Heart right ventricle (tissue), 16 donors: Measurements from ENCODE around the gene ZNF350. TPM values are rescaled to one million over a fixed set of nuclear protein-coding genes. Genes with fewer than 3 reads are reported as not detected.

Source experiments
- ATAC-seq, 8 donors: fragments of 200-7000 bp; cut with Tn5 transposase; one replicate each; pipeline ENCODE4 v1.9.1; 2020; ENCODE audit warnings: mild to moderate bottlenecking in 8 of 8, moderate library complexity in 8 of 8, moderate number of reproducible peaks in 1 of 8
- DNase-seq, 2 donors: peaks; one replicate each; pipeline ENCODE4 v3.0.0-alpha.2; 2020
- H3K27ac ChIP-seq, 10 donors: fragments of 200-600 bp; sonication (generic) in 2 of 10; one replicate each; pipeline versions ENCODE4 v1.5.0 to v1.8.0; 2020 to 2022; ENCODE audit warnings: mild to moderate bottlenecking in 3 of 10
- H3K27me3 ChIP-seq, 7 donors: fragments of 200-600 bp; one replicate each; pipeline ENCODE4 v1.8.0; 2021 to 2022; ENCODE audit warnings: mild to moderate bottlenecking in 2 of 7
- H3K36me3 ChIP-seq, 9 donors: fragments of 200-600 bp; sonication (generic) in 1 of 9; one replicate each; pipeline versions ENCODE4 v1.5.0 to v1.8.0; 2020 to 2022; ENCODE audit warnings: mild to moderate bottlenecking in 2 of 9
- H3K4me1 ChIP-seq, 9 donors: fragments of 200-600 bp; sonication (generic) in 1 of 9; one replicate each; pipeline versions ENCODE4 v1.5.0 to v1.8.0; 2020 to 2022; ENCODE audit warnings: mild to moderate bottlenecking in 4 of 9
- H3K4me3 ChIP-seq, 10 donors: fragments of 200-600 bp; sonication (generic) in 2 of 10; one replicate each; pipeline versions ENCODE4 v1.5.0 to v1.8.0; 2020 to 2022; ENCODE audit warnings: mild to moderate bottlenecking in 7 of 10, moderate library complexity in 2 of 10
- H3K9me3 ChIP-seq, 11 donors: fragments of 200-600 bp in 10 of 11; sonication (generic) in 2 of 11; one replicate each; pipeline versions ENCODE4 v1.5.0 to v1.8.0; 2013 to 2022; ENCODE audit warnings: mild to moderate bottlenecking in 2 of 11, control low read depth in 1 of 11, moderate library complexity in 1 of 11
- CTCF ChIP-seq, 9 donors: fragments of 200-600 bp; sonication (generic) in 2 of 9; IDR thresholded peaks; one replicate each; pipeline versions ENCODE4 v1.5.0 to v1.8.0; 2021 to 2022; ENCODE audit warnings: antibody characterized with exemption in 9 of 9, mild to moderate bottlenecking in 5 of 9, moderate library complexity in 1 of 9
- WGBS, 2 donors: extraction: QIAGEN DNeasy Blood & Tissue Kit; methylation state at CpG; one replicate each; pipeline ENCODE4 v1.1.7; 2013; ENCODE audit warnings: inconsistent platforms in 1 of 2; 5-methylcytosine and 5-hydroxymethylcytosine counted together
- intact Hi-C, 10 donors: fragments of 100-400 bp; cut with DNase I; formaldehyde crosslinking; loops; one replicate each; pipeline versions ENCODE4 v1.11.1 to v1.14.2; 2022
- long read RNA-seq, 3 donors: library from polyadenylated mRNA; unstranded; transcript quantifications; one replicate each; pipeline ENCODE4 v2.0.0, GENCODE V29; 2020 to 2021
- polyA plus RNA-seq, 2 donors: library from polyadenylated mRNA; stranded (reverse); fragments of 200-250 nt; gene quantifications; one replicate each; pipeline ENCODE4 v1.2.3, GENCODE V29; 2013
- total RNA-seq, 10 donors: library from RNA; stranded (reverse); fragmentation: NEBNext Ultra II Directional in 3 of 10; extraction: Animal tissue kit (Norgen Biotek cat#: 25700) in 3 of 10; gene quantifications; one replicate each; pipeline versions ENCODE4 v1.2.1 to v1.2.4, GENCODE V29; 2021 to 2023
- donor health status: Arrhythmogenic right ventricular cardiomyopathy.
- donor health status: ischemic (EF 13 %, LVEDD 7.1; RV severe dilation, severe dysfunction).
- donor health status: healthy with polysubstance abuse.
- donor health status: DM: no; HTN: yes; CAD: no.
- donor health status: DM: no; HTN: no; CAD: no.
- donor health status: ischemic (EF 25% LVEDD 6.9; RV normal size, moderate dysfunction).
- donor health status: ischemic (EF 25% LVEDD 5.7; RV mildly dilated, moderate dysfunction).
- donor health status: healthy.
- donor health status: DM: yes; HTN: yes; CAD: no.
- donor health status: Ischemic cardiomyopathy.
- donor health status: ischemic (EF 35%, LVEDD 5.7; RV mildly dilated, moderate dysfunction).
- donor health status: nonischemic (EF 11% LVEDD 7.7; RV severe dilation, severe dysfunction).
- donor health status: DM: yes; HTN: yes; CAD: no.
- donor health status: PGD.
- donor health status: ischemic (EF 29% LVEDD 5.4; RV normal size, mild dysfunction).
- donor health status: nonischemic (EF 23%, LVEDD 6.1; RV moderate dilation, normal function).

ZNF350 gene
- total RNA-seq: 10 to 100 TPM in 1 of 10 donors, 1 to 10 TPM in 9; 5.3 to 10.1 (median 7.5) TPM
- polyA plus RNA-seq: 1 to 10 TPM; 4.6 to 6.7 TPM
- long read RNA-seq, donor 1, transcript ZNF350-201 (5 exons, 2,338 nt): major isoform, 9 of 12 reads
- long read RNA-seq, donor 1, partial matches to known transcripts: 0 of 12 reads
- long read RNA-seq, donor 1, other reads (novel, unspliced or antisense): 1 of 12 reads
- long read RNA-seq, donor 2, partial matches to known transcripts: 0 of 7 reads
- long read RNA-seq, donor 2, other reads (novel, unspliced or antisense): 4 of 7 reads
- long read RNA-seq, donor 3, transcript ZNF350-201 (5 exons, 2,338 nt): major isoform, 13 of 21 reads
- long read RNA-seq, donor 3, partial matches to known transcripts: 1 of 21 reads
- long read RNA-seq, donor 3, other reads (novel, unspliced or antisense): 6 of 21 reads

GRCh38 chr19:51986309-51987291 lies at the start of gene ZNF350:
TSS of gene ZNF350 (minus strand) at chr19:51986840. CDS start at chr19:51974360, 12,480 bp downstream.
- peak; percentile 84 to 97 for DNase-seq
- no peak for TF ChIP-seq CTCF (IDR thresholded peaks at IDR 0.05)
- H3K4me1 ChIP-seq: peaks cover 7 to 37% (median 16%) of the 10 kb centered on the region in 9 donors
- WGBS, 2 donors: 2% methylated on average over 33 of the region's 33 CpGs
- no peaks in the 10 kb centered on the region for H3K27me3 ChIP-seq
- peak; percentile 98 to 100 (median 99) for ATAC-seq
- H3K4me3 ChIP-seq: peak within 1 kb of the TSS; percentile 68 to 93 (median 84)
- H3K27ac ChIP-seq: peak within 1 kb of the TSS in 9 of 10 donors; percentile 34 to 90 (median 76)
- peaks cover 0 to 26% (median 5%) of the 10 kb centered on the region in 9 donors for H3K36me3 ChIP-seq
- H3K9me3 ChIP-seq: peaks cover 0 to 89% (median 23%) of the 10 kb centered on the region in 11 donors
- intact Hi-C loops: loop anchor here in 5 of 10 donors (2.0 to 10.0 kb wide), 5 partner anchors 22 to 102 kb away; partner anchors contain the start of genes ZNF613 (in 2 of the 5), ZNF432 (in 1 of the 5), ZNF577 (in 1 of the 5) and ZNF615 (in 1 of the 5)

GRCh38 chr19:52034051-52034728 lies 47.5 kb upstream of the ZNF350 start:
- peaks cover 0 to 2% (median under 1%) of the 10 kb centered on the region in 9 donors for H3K4me1 ChIP-seq
- H3K27me3 ChIP-seq: no peaks in the 10 kb centered on the region
- intact Hi-C loops: no loop called here
- TF ChIP-seq CTCF (IDR thresholded peaks at IDR 0.05): no peak
- H3K36me3 ChIP-seq: peaks cover 14 to 77% (median 69%) of the 10 kb centered on the region in 9 donors
- WGBS, 2 donors: 98 to 99% methylated on average over 12 of the region's 12 CpGs
- no peak overlapping the region for H3K27ac ChIP-seq
- H3K9me3 ChIP-seq: peaks cover 0 to 97% (median 75%) of the 10 kb centered on the region in 11 donors
- DNase-seq (no peak), ATAC-seq (no peak)
- no peak overlapping the region for H3K4me3 ChIP-seq

GRCh38 chr19:52028780-52029123 lies 42.1 kb upstream of the ZNF350 start:
- H3K27ac ChIP-seq: peak overlapping the region; percentile 24 to 94 (median 92)
- peak overlapping the region; percentile 47 to 88 (median 78) for H3K4me3 ChIP-seq
- peaks cover 0 to 46% (median 33%) of the 10 kb centered on the region in 9 donors for H3K36me3 ChIP-seq
- intact Hi-C loops: loop anchor here in 4 of 10 donors (1.0 to 2.0 kb wide), 3 partner anchors 20 to 101 kb away; partner anchors contain the start of genes ZNF432 (in 4 of the 4), ZNF615 (in 2 of the 4) and ZNF613 (in 1 of the 4)
- ATAC-seq: peak; percentile 7 to 50 (median 30)
- TF ChIP-seq CTCF (IDR thresholded peaks at IDR 0.05): no peak
- peaks cover 0 to 21% (median 15%) of the 10 kb centered on the region in 9 donors for H3K4me1 ChIP-seq
- H3K9me3 ChIP-seq: peaks cover 0 to 69% (median 33%) of the 10 kb centered on the region in 11 donors
- no peaks in the 10 kb centered on the region for H3K27me3 ChIP-seq
- DNase-seq: no peak
- WGBS, 2 donors: 15 to 19% methylated on average over 5 of the region's 5 CpGs
